ENCODE results near the gene RAB11FIP5.

The RAB11FIP5 gene

DNA sequence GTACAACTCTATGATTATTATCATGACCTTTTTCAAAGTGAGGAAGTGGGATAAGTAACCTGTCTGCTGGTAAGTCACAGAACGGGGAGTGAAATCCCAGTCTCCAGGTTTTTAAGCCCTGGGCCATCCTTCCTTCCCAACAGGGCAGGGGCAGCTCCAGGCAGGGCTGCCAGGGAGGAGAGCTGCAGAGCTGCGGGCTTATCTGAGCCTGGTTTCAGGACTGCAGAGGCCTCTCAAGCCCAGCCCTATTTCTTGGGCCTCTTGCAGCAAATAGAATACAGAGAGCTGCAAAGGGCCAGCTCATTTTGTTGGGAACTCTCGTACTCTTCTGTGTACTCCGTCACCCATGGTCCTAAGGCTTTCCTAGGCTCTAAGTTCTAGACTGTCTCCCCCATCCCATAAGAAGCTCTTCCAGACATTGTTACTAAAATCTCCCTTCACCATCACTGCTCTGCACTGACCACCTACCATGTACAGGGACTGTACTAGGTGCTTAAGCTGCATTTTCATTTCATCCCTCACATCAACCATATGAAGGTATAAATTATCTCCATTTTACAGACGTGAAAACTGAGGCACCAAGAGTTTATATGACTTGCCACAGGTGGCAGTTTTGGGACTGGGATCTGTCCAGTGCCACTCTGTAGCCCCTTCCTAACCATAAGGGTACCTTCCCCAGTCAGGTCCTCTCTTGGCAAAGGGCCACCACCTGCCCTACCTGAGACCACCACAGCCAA, 3.1 kb downstream of the RAB11FIP5 start:
- TF ChIP-seq, protein P1, sequence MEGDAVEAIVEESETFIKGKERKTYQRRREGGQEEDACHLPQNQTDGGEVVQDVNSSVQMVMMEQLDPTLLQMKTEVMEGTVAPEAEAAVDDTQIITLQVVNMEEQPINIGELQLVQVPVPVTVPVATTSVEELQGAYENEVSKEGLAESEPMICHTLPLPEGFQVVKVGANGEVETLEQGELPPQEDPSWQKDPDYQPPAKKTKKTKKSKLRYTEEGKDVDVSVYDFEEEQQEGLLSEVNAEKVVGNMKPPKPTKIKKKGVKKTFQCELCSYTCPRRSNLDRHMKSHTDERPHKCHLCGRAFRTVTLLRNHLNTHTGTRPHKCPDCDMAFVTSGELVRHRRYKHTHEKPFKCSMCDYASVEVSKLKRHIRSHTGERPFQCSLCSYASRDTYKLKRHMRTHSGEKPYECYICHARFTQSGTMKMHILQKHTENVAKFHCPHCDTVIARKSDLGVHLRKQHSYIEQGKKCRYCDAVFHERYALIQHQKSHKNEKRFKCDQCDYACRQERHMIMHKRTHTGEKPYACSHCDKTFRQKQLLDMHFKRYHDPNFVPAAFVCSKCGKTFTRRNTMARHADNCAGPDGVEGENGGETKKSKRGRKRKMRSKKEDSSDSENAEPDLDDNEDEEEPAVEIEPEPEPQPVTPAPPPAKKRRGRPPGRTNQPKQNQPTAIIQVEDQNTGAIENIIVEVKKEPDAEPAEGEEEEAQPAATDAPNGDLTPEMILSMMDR (conservative IDR thresholded peaks at IDR 0.05; ENCODE audit: low read depth, low read length), result no peak
- no peak for DNase-seq (ENCODE audit: low read depth)
- H3K4me3 ChIP-seq (ENCODE audit: low read length), result no peak overlapping the region

DNA sequence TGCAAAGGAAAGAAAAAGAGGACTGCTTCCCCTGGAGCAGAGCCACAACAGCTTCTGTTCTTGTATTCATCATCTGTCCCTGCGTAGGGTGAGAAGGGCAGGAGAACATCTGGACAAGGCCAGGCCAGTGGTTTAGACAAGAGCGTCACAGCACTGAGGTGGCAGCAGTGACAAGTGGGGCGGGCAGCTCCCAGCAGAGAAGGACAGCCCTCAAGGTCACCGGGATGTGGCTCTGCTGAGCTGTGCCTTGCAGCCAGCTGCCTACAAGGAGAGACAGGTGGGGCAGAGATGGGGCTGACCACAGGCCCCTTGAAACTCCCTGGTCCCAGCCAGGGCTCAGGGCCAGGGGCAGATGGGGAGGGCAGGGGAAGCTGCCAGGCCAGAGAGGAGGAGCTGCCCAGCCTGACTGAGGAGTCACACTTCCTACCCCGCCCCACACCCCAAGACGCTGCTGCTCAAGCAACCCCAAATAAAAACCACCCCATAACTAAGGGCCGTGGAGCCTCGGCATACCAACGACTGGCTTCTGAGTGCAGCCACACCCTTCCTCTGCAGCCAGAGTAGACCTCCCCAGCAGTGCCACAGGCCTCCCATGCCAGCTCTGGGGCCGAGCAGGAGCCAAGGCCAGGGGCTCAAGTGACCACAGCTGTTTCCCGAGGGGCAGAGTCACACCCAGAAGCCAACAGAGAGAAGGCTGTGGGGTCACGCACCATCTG, 5.4 kb downstream of the RAB11FIP5 start:
- H3K4me3 ChIP-seq (ENCODE audit: low read length), result no peak overlapping the region
- TF ChIP-seq, protein P1 (conservative IDR thresholded peaks at IDR 0.05; ENCODE audit: low read depth, low read length), result no peak
- no peak for DNase-seq (ENCODE audit: low read depth)

DNA sequence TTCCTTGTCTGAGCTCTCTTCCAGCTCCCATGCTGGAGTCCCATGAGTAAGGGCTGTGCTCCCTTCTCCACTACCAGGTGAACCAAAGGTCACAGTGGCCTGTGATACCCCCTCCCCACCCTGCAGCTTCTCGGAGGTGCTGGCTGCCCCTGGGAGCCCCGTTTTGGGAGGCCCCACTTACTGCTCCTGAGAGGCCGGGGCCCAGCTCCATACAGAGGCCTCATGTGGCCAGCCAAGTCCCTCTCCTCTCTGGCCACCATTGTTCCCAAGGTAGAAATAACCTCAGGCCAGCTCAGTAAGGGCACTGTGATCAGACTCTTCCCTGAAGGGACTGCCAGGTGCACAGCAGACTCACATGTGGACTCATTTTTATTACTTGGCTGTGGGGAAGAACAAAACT, 6.0 kb downstream of the RAB11FIP5 start:
- no peak overlapping the region for H3K4me3 ChIP-seq (ENCODE audit: low read length)
- TF ChIP-seq, protein P1 (conservative IDR thresholded peaks at IDR 0.05; ENCODE audit: low read depth, low read length), result no peak
- DNase-seq (ENCODE audit: low read depth), result no peak

DNA sequence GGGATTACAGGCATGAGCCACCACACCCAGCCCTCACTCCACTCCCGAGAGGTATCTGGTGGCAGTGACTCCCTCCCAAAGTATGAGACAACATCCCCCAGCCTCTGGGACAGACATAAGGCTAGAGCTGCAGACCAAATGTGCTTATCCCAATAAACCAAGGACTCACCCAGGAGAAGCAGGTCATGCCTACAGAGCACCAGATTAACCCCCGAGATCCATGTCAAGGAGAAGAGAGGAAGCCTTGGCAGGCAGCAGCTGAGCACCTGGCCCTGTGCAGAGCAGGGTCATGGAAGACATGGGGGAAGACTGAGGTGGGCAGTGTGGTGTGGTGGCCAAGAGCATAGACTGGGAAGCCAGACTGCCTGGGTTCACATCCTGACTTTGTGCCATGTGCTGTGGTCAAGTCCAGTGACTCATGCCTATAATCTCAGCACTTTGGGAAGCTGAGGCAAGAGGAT, 7.2 kb downstream of the RAB11FIP5 start:
- DNase-seq (ENCODE audit: low read depth), result no peak
- no peak overlapping the region for H3K4me3 ChIP-seq (ENCODE audit: low read length)
- TF ChIP-seq, protein P1 (conservative IDR thresholded peaks at IDR 0.05; ENCODE audit: low read depth, low read length), result no peak

DNA sequence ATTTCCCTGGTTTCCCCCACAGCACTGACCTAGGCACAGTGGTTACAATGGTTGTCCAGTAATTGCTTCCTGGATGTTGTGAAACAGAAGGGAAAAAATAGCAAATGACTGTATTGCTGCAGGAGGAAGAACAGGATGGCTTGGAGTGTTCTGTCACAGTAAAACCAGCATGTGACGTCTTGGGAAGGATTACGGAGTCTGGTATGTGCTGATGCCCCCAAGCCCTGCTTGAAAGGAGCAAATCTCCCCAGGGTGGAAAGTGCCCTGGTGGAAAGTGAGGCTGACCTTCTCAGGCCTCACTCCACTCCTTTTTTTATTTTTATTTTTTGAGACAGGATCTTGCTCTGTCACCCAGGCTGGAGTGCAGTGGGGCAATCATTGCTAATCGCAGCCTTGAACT, 7.8 kb downstream of the RAB11FIP5 start:
- no peak overlapping the region for H3K4me3 ChIP-seq (ENCODE audit: low read length)
- DNase-seq (ENCODE audit: low read depth), result peak; percentile 59
- TF ChIP-seq, protein P1 (conservative IDR thresholded peaks at IDR 0.05; ENCODE audit: low read depth, low read length), result no peak

DNA sequence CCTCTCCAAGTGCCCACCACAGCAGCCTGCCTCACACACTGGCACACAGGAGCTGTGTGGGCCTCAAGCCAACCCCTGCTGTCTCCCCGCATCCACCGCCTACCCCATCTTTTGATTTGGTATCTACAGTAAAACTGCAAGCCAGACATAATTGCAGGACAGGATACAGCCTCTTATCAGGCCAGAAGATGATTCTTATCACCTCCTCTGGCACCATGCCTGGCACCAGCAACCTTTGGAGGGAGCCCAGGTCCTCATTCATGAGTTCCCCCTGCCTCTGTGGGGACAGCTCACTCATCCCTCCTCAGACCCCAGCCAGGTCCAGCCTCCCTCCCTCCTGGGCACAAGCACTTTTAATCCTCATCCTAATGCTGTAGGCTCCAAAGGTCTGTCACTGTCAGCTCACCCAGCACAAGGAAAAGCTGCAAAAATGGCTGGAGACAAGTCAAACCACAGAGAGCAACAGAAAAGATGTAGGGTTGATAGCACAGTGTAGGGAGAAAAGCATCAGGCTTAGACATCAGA, 9.7 kb downstream of the RAB11FIP5 start:
- no peak overlapping the region for H3K4me3 ChIP-seq (ENCODE audit: low read length)
- TF ChIP-seq, protein P1 (conservative IDR thresholded peaks at IDR 0.05; ENCODE audit: low read depth, low read length), result no peak

More for the DNA sequence above, 9.7 kb downstream of the RAB11FIP5 start:
- no peak for DNase-seq (ENCODE audit: low read depth)

Measured in retinal pigment epithelial cell (primary cell).